Endothelial cell of umbilical vein (primary cell): ENCODE measurements around the gene CLDN5.

Experiments used
- CTCF ChIP-seq, 2 donors: IDR thresholded peaks; 1 replicate in 1 of 2; 2 replicates in 1 of 2; pipeline ENCODE4 v1.5.1; 2011; ENCODE audit warnings: low read length in 2 of 2, mild to moderate bottlenecking in 2 of 2, moderate library complexity in 2 of 2, control low read depth in 1 of 2, inconsistent platforms in 1 of 2, low read depth in 1 of 2; ENCODE audit not compliant: insufficient read depth in 1 of 2; ENCODE audit errors: extremely low read depth in 1 of 2
- EZH2 ChIP-seq: IDR thresholded peaks from 2 replicates; pipeline ENCODE4 v1.6.1; 2012; ENCODE audit warnings: borderline replicate concordance, low read depth, mild to moderate bottlenecking, moderate library complexity, low read length, inconsistent platforms; ENCODE audit not compliant: severe bottlenecking
- FOS ChIP-seq: IDR thresholded peaks from 2 replicates; pipeline ENCODE4 v1.6.1; 2011; ENCODE audit warnings: mild to moderate bottlenecking, low read length, moderate library complexity, borderline replicate concordance; ENCODE audit not compliant: insufficient read depth
- GATA2 ChIP-seq: IDR thresholded peaks from 2 replicates; pipeline ENCODE4 v1.7.0; 2011; ENCODE audit warnings: low read depth, mild to moderate bottlenecking, moderate library complexity, mixed read lengths, low read length; ENCODE audit not compliant: insufficient read length, insufficient read depth
- JUN ChIP-seq: IDR thresholded peaks from 2 replicates; pipeline ENCODE4 v1.6.1; 2011; ENCODE audit warnings: borderline replicate concordance, low read depth; ENCODE audit not compliant: insufficient read length, insufficient read depth
- MAX ChIP-seq: IDR thresholded peaks from 2 replicates; pipeline ENCODE4 v1.6.1; 2011; ENCODE audit not compliant: insufficient read depth, insufficient read length
- MYC ChIP-seq: IDR thresholded peaks from one replicate; pipeline ENCODE4 v1.6.1; 2011; ENCODE audit warnings: mild to moderate bottlenecking, low read depth, low read length
- POLR2A ChIP-seq: IDR thresholded peaks from 2 replicates; pipeline ENCODE4 v1.6.1; 2012; ENCODE audit warnings: low read depth, mild to moderate bottlenecking, control low read depth, low read length
- POLR2AphosphoS5 ChIP-seq: IDR thresholded peaks from 2 replicates; pipeline ENCODE4 v1.6.1; 2012; ENCODE audit warnings: low read depth, mild to moderate bottlenecking, control low read depth, low read length, moderate library complexity; ENCODE audit not compliant: insufficient read depth

GRCh38 chr22:19550382-19550781 is 26.2 kb upstream of the CLDN5 start:
- TF ChIP-seq CTCF (IDR thresholded peaks at IDR 0.05; ENCODE audit: extremely low read depth in 1 of 2, insufficient read depth in 1 of 2, low read depth in 1 of 2, low read length in 2 of 2) (no peak), MAX (no peak), EZH2 (no peak), MYC (no peak), JUN (no peak), GATA2 (no peak), POLR2AphosphoS5 (no peak), FOS (no peak), POLR2A (no peak)
